Testis (tissue), 3 donors: ENCODE results near the gene FAM83D. TPM values are rescaled to one million over a fixed set of nuclear protein-coding genes. Genes with fewer than 3 reads are reported as not detected.
"Not testable (repeated sequence)": the region's sequence is repeated elsewhere in the genome, so short reads cannot be mapped to it uniquely, and the experiment has no call there.

Source experiments
- DNase-seq: peaks from one replicate; pipeline ENCODE4 v3.0.0-alpha.2; 2019
- H3K27ac ChIP-seq, 2 donors: fragments of 200-600 bp; sonication (generic); one replicate each; pipeline ENCODE4 v1.5.1; 2019
- H3K27me3 ChIP-seq: fragments of 200-600 bp; sonication (generic); one replicate; pipeline ENCODE4 v1.5.1; 2019
- H3K36me3 ChIP-seq: fragments of 200-600 bp; sonication (generic); one replicate; pipeline ENCODE4 v1.5.1; 2017; ENCODE audit warnings: low read depth; ENCODE audit errors: missing control alignments
- H3K4me1 ChIP-seq: fragments of 200-600 bp; sonication (generic); one replicate; pipeline ENCODE4 v1.5.1; 2019
- H3K4me3 ChIP-seq, 2 donors: fragments of 200-600 bp; sonication (generic); one replicate each; pipeline ENCODE4 v1.5.1; 2017 to 2019
- H3K9me3 ChIP-seq: fragments of 200-600 bp; sonication (generic); one replicate; pipeline ENCODE4 v1.5.1; 2017
- CTCF ChIP-seq, 3 experiments: fragments of 450-650 bp in 2 of 3; fragments of 200-600 bp in 1 of 3; sonication (generic) in 1 of 3; IDR thresholded peaks; one replicate each; pipeline ENCODE4 v1.5.1; 2016 to 2019; ENCODE audit warnings: antibody characterized with exemption in 3 of 3, mild to moderate bottlenecking in 2 of 3, moderate library complexity in 1 of 3
- POLR2A ChIP-seq: fragments of 450-650 bp; IDR thresholded peaks from one replicate; pipeline ENCODE4 v1.6.1; 2017; ENCODE audit warnings: antibody characterized with exemption, mild to moderate bottlenecking, moderate library complexity
- WGBS, 2 donors: methylation state at CpG; one replicate each; pipeline ENCODE4 v1.1.5; 2018; 5-methylcytosine and 5-hydroxymethylcytosine counted together
- intact Hi-C: fragments of 100-400 bp; cut with DNase I; formaldehyde crosslinking; loops from one replicate; pipeline ENCODE4 v1.15.1; 2023; ENCODE audit warnings: low total_unique reads
- polyA plus RNA-seq: library from polyadenylated mRNA; stranded (reverse); fragments of 350-450 nt; fragmentation: Illumina TruSeq; extraction: RNeasy Lipid Tissue Mini Kit (QIAGEN cat#74804); gene quantifications from one replicate; pipeline ENCODE4 v1.2.3, GENCODE V29; 2014; ENCODE audit warnings: low read depth, low replicate concordance; ENCODE audit not compliant: insufficient read depth
- total RNA-seq, 2 donors: library from RNA; depleted of rRNA; stranded (reverse); fragments of >200 nt; gene quantifications; one replicate each; pipeline ENCODE4 v1.2.3, GENCODE V29; 2016

The FAM83D gene
- total and polyA plus RNA-seq, 3 donors from 2014 or later, result 10.1 to 13.7 (median 13.1) TPM

- TF ChIP-seq CTCF (IDR thresholded peaks at IDR 0.05) (no peak), POLR2A (no peak)
- Histone ChIP-seq H3K27me3 (no peaks in the 10 kb centered on the region), H3K36me3 (no peaks in the 10 kb centered on the region), H3K4me1 (peaks cover 5% of the 10 kb centered on the region), H3K9me3 (no peaks in the 10 kb centered on the region), H3K4me3 (no peak overlapping the region), H3K27ac (no peak overlapping the region)
- intact Hi-C loops, result no loop called here
- WGBS, 2 donors, result 94 to 100% methylated on average over 1 of the region's 1 CpG
- no peak for DNase-seq
Measured at GRCh38 chr20:38990728-38991127, 64.5 kb downstream of the FAM83D start.

GRCh38 chr20:38991814-38992704, 65.8 kb downstream of the FAM83D start:
- Histone ChIP-seq H3K36me3 (no peaks in the 10 kb centered on the region), H3K4me3 (no peak overlapping the region), H3K27ac (no peak overlapping the region), H3K9me3 (no peaks in the 10 kb centered on the region), H3K4me1 (no peaks in the 10 kb centered on the region), H3K27me3 (no peaks in the 10 kb centered on the region)
- intact Hi-C loops, result no loop called here
- 75 to 88% methylated on average over 5 of the region's 5 CpGs for WGBS, 2 donors
- no peak for DNase-seq
- TF ChIP-seq POLR2A (no peak), CTCF (IDR thresholded peaks at IDR 0.05) (no peak)

GRCh38 chr20:38995536-38996044, 69.4 kb downstream of the FAM83D start:
- Histone ChIP-seq H3K36me3 (no peaks in the 10 kb centered on the region), H3K27me3 (no peaks in the 10 kb centered on the region), H3K9me3 (no peaks in the 10 kb centered on the region), H3K4me3 (no peak overlapping the region), H3K27ac (no peak overlapping the region), H3K4me1 (no peaks in the 10 kb centered on the region)
- intact Hi-C loops, result no loop called here
- 65 to 68% methylated on average over 3 of the region's 3 CpGs for WGBS, 2 donors
- no peak for DNase-seq
- TF ChIP-seq CTCF (IDR thresholded peaks at IDR 0.05) (no peak), POLR2A (no peak)

GRCh38 chr20:38996866-38997265, 70.6 kb downstream of the FAM83D start:
- H3K4me1 ChIP-seq, H3K27ac ChIP-seq, H3K36me3 ChIP-seq, intact Hi-C loops, H3K4me3 ChIP-seq, H3K9me3 ChIP-seq, DNase-seq, H3K27me3 ChIP-seq: not testable (repeated sequence)
- 89 to 93% methylated on average over 1 of the region's 1 CpG for WGBS, 2 donors

GRCh38 chr20:38997622-38998021, 71.4 kb downstream of the FAM83D start:
- DNase-seq, result no peak
- Histone ChIP-seq H3K27me3 (no peaks in the 10 kb centered on the region), H3K27ac (no peak overlapping the region), H3K4me3 (no peak overlapping the region), H3K9me3 (no peaks in the 10 kb centered on the region), H3K36me3 (no peaks in the 10 kb centered on the region), H3K4me1 (no peaks in the 10 kb centered on the region)
- intact Hi-C loops, result no loop called here
- TF ChIP-seq CTCF (IDR thresholded peaks at IDR 0.05) (no peak), POLR2A (no peak)
- 88 to 91% methylated on average over 8 of the region's 8 CpGs for WGBS, 2 donors
